GM12864 (cell line): ENCODE results near the gene HBZ.
A peak's percentile ranks its signal among the peaks of the same experiment; 100 is the strongest.

Experiments
- DNase-seq: peaks from one replicate; pipeline ENCODE4 v3.0.0-alpha.2; 2011; ENCODE audit warnings: low read depth
- H3K4me3 ChIP-seq: 2 replicates; pipeline ENCODE4 v1.5.1; 2011; ENCODE audit warnings: mild to moderate bottlenecking, low read depth, low read length, control low read depth
- TF ChIP-seq, protein P1 (sequence below): IDR thresholded peaks from 2 replicates; pipeline ENCODE4 v1.5.1; 2011; ENCODE audit warnings: low read depth, mild to moderate bottlenecking, moderate library complexity, low read length, control low read depth, inconsistent platforms; ENCODE audit errors: missing control alignments

HBZ gene

DNA sequence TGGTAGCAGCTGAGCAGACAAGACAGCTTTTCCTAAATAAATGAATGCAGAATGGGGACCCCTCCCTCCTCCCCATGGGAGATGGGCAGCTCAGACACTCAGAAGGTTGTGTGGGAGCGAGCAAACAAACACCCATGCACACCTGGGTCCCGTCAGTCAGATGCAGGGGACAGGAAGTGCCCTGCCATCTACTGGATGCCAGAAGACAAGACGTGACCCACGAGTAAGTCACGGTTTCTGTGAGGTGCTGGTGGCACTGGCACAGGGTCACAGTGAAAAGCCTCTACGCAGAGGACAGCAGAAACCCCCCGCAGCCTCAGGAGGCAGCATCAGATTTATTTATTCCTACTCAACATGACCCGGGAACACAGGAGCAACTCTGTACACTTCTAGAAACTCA, 36.2 kb downstream of the HBZ start:
- no peak for DNase-seq
- TF ChIP-seq, protein P1, sequence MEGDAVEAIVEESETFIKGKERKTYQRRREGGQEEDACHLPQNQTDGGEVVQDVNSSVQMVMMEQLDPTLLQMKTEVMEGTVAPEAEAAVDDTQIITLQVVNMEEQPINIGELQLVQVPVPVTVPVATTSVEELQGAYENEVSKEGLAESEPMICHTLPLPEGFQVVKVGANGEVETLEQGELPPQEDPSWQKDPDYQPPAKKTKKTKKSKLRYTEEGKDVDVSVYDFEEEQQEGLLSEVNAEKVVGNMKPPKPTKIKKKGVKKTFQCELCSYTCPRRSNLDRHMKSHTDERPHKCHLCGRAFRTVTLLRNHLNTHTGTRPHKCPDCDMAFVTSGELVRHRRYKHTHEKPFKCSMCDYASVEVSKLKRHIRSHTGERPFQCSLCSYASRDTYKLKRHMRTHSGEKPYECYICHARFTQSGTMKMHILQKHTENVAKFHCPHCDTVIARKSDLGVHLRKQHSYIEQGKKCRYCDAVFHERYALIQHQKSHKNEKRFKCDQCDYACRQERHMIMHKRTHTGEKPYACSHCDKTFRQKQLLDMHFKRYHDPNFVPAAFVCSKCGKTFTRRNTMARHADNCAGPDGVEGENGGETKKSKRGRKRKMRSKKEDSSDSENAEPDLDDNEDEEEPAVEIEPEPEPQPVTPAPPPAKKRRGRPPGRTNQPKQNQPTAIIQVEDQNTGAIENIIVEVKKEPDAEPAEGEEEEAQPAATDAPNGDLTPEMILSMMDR: peak; percentile 39
- no peak overlapping the region for H3K4me3 ChIP-seq

DNA sequence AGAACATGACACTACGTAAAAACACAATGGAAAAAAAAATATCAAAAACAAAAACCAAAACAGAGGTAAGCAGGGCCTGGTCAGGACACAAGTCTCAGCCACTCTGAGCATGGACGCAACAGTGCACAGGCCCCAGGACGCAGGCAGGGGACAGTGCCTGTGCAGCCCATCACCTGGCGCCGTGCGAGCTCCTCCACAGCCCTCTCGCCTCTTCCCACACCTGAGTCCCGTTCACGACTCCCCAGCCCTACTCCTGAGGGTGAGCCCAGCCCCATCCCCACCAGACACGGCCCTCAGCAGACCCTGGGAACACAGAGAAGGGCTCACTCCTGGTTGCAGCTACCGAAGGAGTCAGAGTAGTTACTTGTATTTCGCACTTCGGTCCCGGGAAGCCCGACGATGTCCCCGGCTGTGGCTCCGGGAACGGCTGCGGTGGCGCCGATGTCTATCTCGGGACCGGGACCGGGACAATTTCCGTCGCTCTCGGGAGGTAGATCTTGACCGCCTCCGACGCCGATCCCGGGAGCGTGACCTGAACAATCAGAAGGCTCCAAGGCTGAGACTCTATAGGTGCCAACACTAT, 37.3 kb downstream of the HBZ start:
- TF ChIP-seq, protein P1: no peak
- no peak overlapping the region for H3K4me3 ChIP-seq
- DNase-seq: no peak

DNA sequence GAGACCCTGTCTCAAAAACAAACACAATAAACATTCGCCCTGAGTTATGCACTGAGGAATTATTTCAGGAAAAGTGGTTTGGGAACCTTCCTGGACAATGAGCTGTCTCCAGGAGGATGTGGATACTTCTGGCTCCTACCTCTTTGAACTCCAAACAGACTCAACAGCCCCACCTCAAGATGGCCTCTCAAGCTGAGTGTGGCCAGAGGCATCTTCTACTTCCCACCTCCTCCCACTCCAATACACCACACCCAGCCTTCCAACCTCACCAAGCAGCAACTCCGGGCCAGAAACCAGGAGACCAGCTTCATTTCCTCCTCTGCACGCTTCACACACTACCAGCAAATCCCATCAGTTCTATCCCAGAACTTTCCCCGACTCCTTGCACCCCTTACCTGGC, 39.4 kb downstream of the HBZ start:
- DNase-seq: no peak

DNA sequence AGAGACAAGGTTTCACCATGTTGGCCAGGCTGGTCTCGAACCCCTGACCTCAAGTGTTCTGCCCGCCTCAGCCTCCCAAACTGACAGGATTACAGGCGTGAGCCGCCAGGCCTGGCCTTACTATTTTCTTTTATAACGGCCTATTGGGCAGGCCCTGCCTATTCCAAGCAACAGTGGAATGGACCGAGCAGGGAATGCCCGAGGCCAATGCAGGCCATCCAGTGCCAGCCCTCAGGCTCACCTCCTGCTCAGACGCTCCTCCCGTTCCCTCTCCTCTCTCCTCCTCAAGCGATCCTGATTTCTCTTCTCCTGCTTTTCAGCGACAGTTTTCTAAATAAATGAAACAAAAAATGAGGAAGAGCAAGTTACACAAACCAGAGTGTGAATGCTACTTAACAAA, 40.2 kb downstream of the HBZ start:
- DNase-seq: no peak
- no peak overlapping the region for H3K4me3 ChIP-seq
- TF ChIP-seq, protein P1: no peak

More for the DNA sequence above, 39.4 kb downstream of the HBZ start:
- H3K4me3 ChIP-seq: no peak overlapping the region
- TF ChIP-seq, protein P1: no peak

DNA sequence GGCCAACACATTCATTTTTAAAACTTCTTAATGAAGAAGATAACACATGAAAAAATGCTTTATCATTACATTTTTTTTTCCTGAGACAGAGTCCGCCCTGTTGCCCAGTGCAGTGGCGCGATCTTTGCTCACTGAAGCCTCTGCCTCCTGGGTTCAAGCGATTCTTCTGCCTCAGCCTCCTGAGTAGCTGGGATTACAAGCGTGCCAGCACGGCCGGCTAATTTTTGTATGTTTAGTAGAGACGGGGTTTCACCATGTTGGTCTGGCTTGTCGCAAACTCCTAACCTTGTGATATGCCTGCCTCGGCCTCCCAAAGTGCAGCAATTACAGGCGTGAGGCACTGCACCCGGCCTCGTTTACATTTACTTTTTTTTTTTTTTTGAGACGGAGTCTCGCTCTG, 41.0 kb downstream of the HBZ start:
- no peak for DNase-seq
- TF ChIP-seq, protein P1: no peak
- H3K4me3 ChIP-seq: no peak overlapping the region

DNA sequence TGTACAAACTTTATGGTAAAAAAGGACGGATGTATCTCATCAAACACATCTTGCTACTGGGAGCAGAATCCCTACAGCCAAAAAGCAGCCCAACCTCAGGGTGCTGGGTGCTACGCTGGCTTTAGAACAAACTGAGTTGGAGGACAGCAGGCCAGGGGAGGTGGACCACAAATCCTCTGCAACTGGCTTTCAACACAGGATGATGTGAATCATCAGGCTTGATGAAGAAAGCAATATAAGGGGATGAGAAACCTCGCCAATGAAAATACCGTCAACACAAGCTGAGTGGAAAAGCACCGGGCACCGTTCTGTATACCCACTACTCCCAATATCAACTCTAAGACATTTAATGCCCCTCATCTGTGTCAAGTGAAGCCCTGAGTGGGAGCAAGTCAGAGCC, 42.1 kb downstream of the HBZ start:
- no peak for DNase-seq
- TF ChIP-seq, protein P1: no peak
- H3K4me3 ChIP-seq: no peak overlapping the region

DNA sequence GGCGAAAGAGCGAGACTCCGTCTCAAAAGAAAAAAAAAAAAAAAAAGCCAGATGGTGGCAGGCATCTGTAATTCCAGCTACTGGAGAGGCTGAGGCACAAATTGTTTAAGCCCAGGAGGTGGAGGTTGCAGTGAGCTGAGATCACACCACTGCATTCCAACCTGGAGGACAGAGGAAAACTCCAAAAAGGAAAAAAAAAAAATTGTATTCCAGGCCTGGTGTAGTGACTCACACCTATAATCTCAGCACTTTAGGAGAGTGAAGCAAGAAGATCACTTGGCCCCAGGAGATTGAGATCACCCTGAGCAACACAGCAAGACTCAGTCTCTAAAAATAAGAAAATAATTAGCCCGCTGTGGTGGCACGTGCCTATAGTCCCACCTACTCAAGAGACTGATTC, 47.9 kb downstream of the HBZ start:
- TF ChIP-seq, protein P1: no peak
- H3K4me3 ChIP-seq: no peak overlapping the region
- no peak for DNase-seq
